B cell (primary cell): ENCODE results near the gene NRXN2. TPM values are rescaled to one million over a fixed set of nuclear protein-coding genes. Genes with fewer than 3 reads are reported as not detected.

Source experiments
- ATAC-seq: fragments of 200-7000 bp; cut with Tn5 transposase; one replicate; pipeline ENCODE4 v1.10.0; 2021; ENCODE audit warnings: low read depth, mild to moderate bottlenecking, moderate number of reproducible peaks, moderate library complexity
- CTCF ChIA-PET: fragments of 350-600 bp; sonication (Branson Sonifier 250); formaldehyde crosslinking; loops from one replicate; lab custom pipeline; 2021; ENCODE audit warnings: antibody characterized with exemption, inconsistent platforms; lab: Charles Lee
- POLR2A ChIA-PET: fragments of 350-600 bp; sonication (Branson Sonifier 250); formaldehyde crosslinking; loops from one replicate; lab custom pipeline; 2021; ENCODE audit warnings: antibody characterized with exemption; lab: Charles Lee
- DNase-seq: peaks from one replicate; pipeline ENCODE4 v3.0.0; 2013
- H2AFZ ChIP-seq: 2 replicates; pipeline ENCODE4 v1.6.1; 2012; ENCODE audit warnings: mild to moderate bottlenecking, low read depth, low read length; ENCODE audit not compliant: insufficient read depth, poor library complexity, severe bottlenecking
- H3K27ac ChIP-seq, 2 donors: 1 replicate in 1 of 2; 2 replicates in 1 of 2; pipeline ENCODE4 v1.5.1; 2012 to 2013; ENCODE audit warnings: low read length in 2 of 2, mild to moderate bottlenecking in 2 of 2, moderate library complexity in 1 of 2
- H3K27me3 ChIP-seq, 4 experiments: fragments of 200-600 bp in 1 of 4; sonication (generic) in 1 of 4; replicated peaks in 1 of 4; 1 replicate in 2 of 4; 2 replicates in 2 of 4; pipeline versions ENCODE4 v1.6.1 to v1.7.0; 2013 to 2016; ENCODE audit warnings: low read length in 3 of 4, mild to moderate bottlenecking in 2 of 4, mixed read lengths in 1 of 4, moderate library complexity in 1 of 4; ENCODE audit not compliant: insufficient read depth in 4 of 4, control insufficient read depth in 3 of 4; ENCODE audit errors: control extremely low read depth in 1 of 4
- H3K36me3 ChIP-seq, 2 experiments: replicated peaks in 1 of 2; 1 replicate in 1 of 2; 2 replicates in 1 of 2; pipeline versions ENCODE4 v1.6.1 to v1.7.1; 2013; ENCODE audit warnings: low read length in 1 of 2; ENCODE audit not compliant: insufficient read depth in 2 of 2, control insufficient read depth in 1 of 2; ENCODE audit errors: control extremely low read depth in 1 of 2, extremely low read depth in 1 of 2
- H3K4me1 ChIP-seq, 2 donors: fragments of 200-600 bp in 1 of 2; sonication (generic) in 1 of 2; 1 replicate in 1 of 2; 2 replicates in 1 of 2; pipeline versions ENCODE4 v1.5.1 to v1.6.1; 2013 to 2017; ENCODE audit warnings: low read length in 2 of 2; ENCODE audit not compliant: control insufficient read depth in 2 of 2, insufficient read depth in 2 of 2
- H3K4me2 ChIP-seq: replicated peaks from 2 replicates; pipeline ENCODE3; 2012; ENCODE audit warnings: mild to moderate bottlenecking, low read depth, low read length; ENCODE audit not compliant: poor library complexity, severe bottlenecking
- H3K4me3 ChIP-seq, 5 experiments: fragments of 200-600 bp in 1 of 5; sonication (generic) in 1 of 5; 1 replicate in 3 of 5; 2 replicates in 2 of 5; pipeline versions ENCODE4 v1.5.1 to v1.7.0; 2011 to 2016; ENCODE audit warnings: low read length in 4 of 5, mild to moderate bottlenecking in 4 of 5, low read depth in 2 of 5, control low read depth in 1 of 5, moderate library complexity in 1 of 5; ENCODE audit not compliant: insufficient read depth in 1 of 5; ENCODE audit errors: control extremely low read depth in 1 of 5, extremely low read depth in 1 of 5
- H3K79me2 ChIP-seq: fragments of 200-600 bp; sonication (generic); one replicate; pipeline ENCODE4 v1.6.0; 2016; ENCODE audit warnings: low read length; ENCODE audit not compliant: control insufficient read depth, insufficient read depth
- H3K9ac ChIP-seq: fragments of 200-600 bp; sonication (generic); 2 replicates; pipeline ENCODE4 v1.6.1; 2017; ENCODE audit warnings: mild to moderate bottlenecking, low read length, moderate library complexity
- H3K9me3 ChIP-seq, 3 donors: one replicate each; pipeline versions ENCODE4 v1.6.1 to v1.7.1; 2013; ENCODE audit warnings: low read length in 2 of 3; ENCODE audit not compliant: control insufficient read depth in 2 of 3, insufficient read depth in 1 of 3; ENCODE audit errors: control extremely low read depth in 1 of 3
- H4K20me1 ChIP-seq: 2 replicates; pipeline ENCODE4 v1.6.0; 2012; ENCODE audit warnings: mild to moderate bottlenecking, low read length; ENCODE audit not compliant: insufficient read depth, control insufficient read depth, poor library complexity, severe bottlenecking
- H3K27ac Mint-ChIP-seq: one replicate; pipeline ENCODE4 v1.8.0; 2021; ENCODE audit warnings: mixed read lengths
- H3K27me3 Mint-ChIP-seq: one replicate; pipeline ENCODE4 v1.8.0; 2021; ENCODE audit warnings: mixed read lengths
- H3K4me1 Mint-ChIP-seq: one replicate; pipeline ENCODE4 v1.8.0; 2021; ENCODE audit warnings: mixed read lengths
- H3K4me3 Mint-ChIP-seq: one replicate; pipeline ENCODE4 v1.8.0; 2021; ENCODE audit warnings: mixed read lengths
- H3K9me3 Mint-ChIP-seq: one replicate; pipeline ENCODE4 v1.8.0; 2022; ENCODE audit warnings: mixed read lengths; ENCODE audit not compliant: insufficient read depth
- CTCF ChIP-seq: fragments of 200-600 bp; IDR thresholded peaks from one replicate; pipeline ENCODE4 v1.8.0; 2022; ENCODE audit warnings: antibody characterized with exemption, mild to moderate bottlenecking
- EZH2 ChIP-seq: IDR thresholded peaks from 2 replicates; pipeline ENCODE4 v1.6.1; 2012; ENCODE audit warnings: borderline replicate concordance, low read depth, mild to moderate bottlenecking, moderate library complexity, low read length; ENCODE audit not compliant: insufficient read depth, poor library complexity, severe bottlenecking
- WGBS: methylation state at CpG from one replicate; pipeline ENCODE4 v1.1.5; 2013; ENCODE audit warnings: missing lambda C conversion rate; ENCODE audit not compliant: insufficient coverage; 5-methylcytosine and 5-hydroxymethylcytosine counted together
- intact Hi-C: fragments of 100-400 bp; cut with micrococcal nuclease; formaldehyde crosslinking; loops from one replicate; pipeline ENCODE4 v1.10.0; 2022
- polyA plus RNA-seq: library from polyadenylated mRNA; depleted of rRNA; stranded (reverse); fragments of >200 nt; gene quantifications from 2 replicates; pipeline ENCODE4 v1.2.3, GENCODE V29; 2012
- total RNA-seq, 2 donors: library from RNA; stranded (reverse); fragments of 120-200 nt in 1 of 2; gene quantifications; 1 replicate in 1 of 2; 2 replicates in 1 of 2; pipeline versions ENCODE4 v1.2.3 to v1.2.4, GENCODE V29; 2013 to 2022

NRXN2 gene
- total and polyA plus RNA-seq, 2 donors (not counting 1 experiment from before 2014, with no cell fraction given) = 0.01 to 0.52 TPM

GRCh38 chr11:64629103-64629502, 93.9 kb downstream of the NRXN2 start:
- intact Hi-C loops = no loop called here
- CTCF ChIA-PET = no interaction called here

GRCh38 chr11:64628596-64628995, 94.4 kb downstream of the NRXN2 start:
- H3K36me3 ChIP-seq = no peaks in the 10 kb centered on the region
- 78% methylated on average over 2 of the region's 2 CpGs for WGBS
- POLR2A ChIA-PET = no interaction called here
- CTCF ChIA-PET = no interaction called here
- no peak overlapping the region for H3K4me3 ChIP-seq
- ATAC-seq (no peak), DNase-seq (no peak)
- no peak for TF ChIP-seq EZH2
- TF ChIP-seq CTCF = no peak
- peaks cover 12 to 30% of the 10 kb centered on the region in 2 donors for H3K4me1 ChIP-seq
- no peaks in the 10 kb centered on the region for H4K20me1 ChIP-seq
- H2AFZ ChIP-seq = no peak overlapping the region
- H3K79me2 ChIP-seq = no peaks in the 10 kb centered on the region
- no peak overlapping the region for H3K4me2 ChIP-seq
- peaks cover 0 to 4% (median 0%) of the 10 kb centered on the region in 4 experiments for H3K27me3 ChIP-seq
- Mint-ChIP-seq H3K9me3 (no peaks in the 10 kb centered on the region), H3K27me3 (peaks cover 9% of the 10 kb centered on the region), H3K4me1 (peaks cover 28% of the 10 kb centered on the region), H3K4me3 (no peak overlapping the region), H3K27ac (no peak overlapping the region)
- intact Hi-C loops = no loop called here
- no peaks in the 10 kb centered on the region for H3K9me3 ChIP-seq
- no peak overlapping the region for H3K9ac ChIP-seq
- no peak overlapping the region for H3K27ac ChIP-seq

More at GRCh38 chr11:64629103-64629502, 93.9 kb downstream of the NRXN2 start:
- no peak for TF ChIP-seq CTCF
- no peak for TF ChIP-seq EZH2
- H3K36me3 ChIP-seq = no peaks in the 10 kb centered on the region
- POLR2A ChIA-PET = no interaction called here
- no peaks in the 10 kb centered on the region for H3K9me3 Mint-ChIP-seq
- ATAC-seq (no peak), DNase-seq (no peak)
- no peaks in the 10 kb centered on the region for H3K9me3 ChIP-seq
- peaks cover 30% of the 10 kb centered on the region for H3K4me1 Mint-ChIP-seq
- H3K27ac ChIP-seq = no peak overlapping the region
- H3K4me3 Mint-ChIP-seq = no peak overlapping the region
- whole genome bisulfite sequencing = 96% methylated on average over 6 of the region's 6 CpGs
- peaks cover 0 to 4% (median 0%) of the 10 kb centered on the region in 4 experiments for H3K27me3 ChIP-seq
- no peak overlapping the region for H3K9ac ChIP-seq
- H3K79me2 ChIP-seq = no peaks in the 10 kb centered on the region
- H3K27ac Mint-ChIP-seq = no peak overlapping the region
- peaks cover 12 to 30% of the 10 kb centered on the region in 2 donors for H3K4me1 ChIP-seq
- no peak overlapping the region for H3K4me2 ChIP-seq
- no peak overlapping the region for H3K4me3 ChIP-seq
- H3K27me3 Mint-ChIP-seq = peaks cover 9% of the 10 kb centered on the region
- H2AFZ ChIP-seq = no peak overlapping the region
- no peaks in the 10 kb centered on the region for H4K20me1 ChIP-seq
